ENCODE measurements around the gene MBD2.

GRCh38 chr18:54134053-54134452 lies 90.4 kb downstream of the MBD2 start:
- TF ChIP-seq CTCF (IDR thresholded peaks at IDR 0.05) = no peak
- TF ChIP-seq POLR2A (IDR thresholded peaks at IDR 0.05) = no peak

All from right lobe of liver (tissue), 4 donors.